ENCODE results near the gene ALDH1A1.

The ALDH1A1 gene

GRCh38 chr9:72917892-72918509, 34.9 kb downstream of the ALDH1A1 start:
- no peak for DNase-seq (ENCODE audit: low read depth in 2 of 2)

GRCh38 chr9:72915659-72916058, 37.2 kb downstream of the ALDH1A1 start:
- no peak for DNase-seq (ENCODE audit: low read depth in 2 of 2)

- no peak for DNase-seq (ENCODE audit: low read depth in 2 of 2)
These were observed 38.1 kb downstream of the ALDH1A1 start for GRCh38 chr9:72914750-72915149.

GRCh38 chr9:72913382-72914009, 39.4 kb downstream of the ALDH1A1 start:
- DNase-seq (ENCODE audit: low read depth in 2 of 2), result no peak

GRCh38 chr9:72912476-72913381, 40.1 kb downstream of the ALDH1A1 start:
- DNase-seq (ENCODE audit: low read depth in 2 of 2), result no peak

GRCh38 chr9:72911816-72912215, 41.0 kb downstream of the ALDH1A1 start:
- no peak for DNase-seq (ENCODE audit: low read depth in 2 of 2)

- no peak for DNase-seq (ENCODE audit: low read depth in 2 of 2)
These were observed 41.5 kb downstream of the ALDH1A1 start for GRCh38 chr9:72911247-72911775.

GRCh38 chr9:72909428-72909827, 43.4 kb downstream of the ALDH1A1 start:
- DNase-seq (ENCODE audit: low read depth in 2 of 2), result no peak

- no peak for DNase-seq (ENCODE audit: low read depth in 2 of 2)
These were observed 45.4 kb downstream of the ALDH1A1 start for GRCh38 chr9:72907421-72907820.

- DNase-seq (ENCODE audit: low read depth in 2 of 2), result no peak
These were observed 46.0 kb downstream of the ALDH1A1 start for GRCh38 chr9:72906810-72907209.

- DNase-seq (ENCODE audit: low read depth in 2 of 2), result no peak
These were observed 47.1 kb downstream of the ALDH1A1 start for GRCh38 chr9:72905514-72906480.

GRCh38 chr9:72904267-72905093, 48.4 kb downstream of the ALDH1A1 start:
- no peak for DNase-seq (ENCODE audit: low read depth in 2 of 2)

- DNase-seq (ENCODE audit: low read depth in 2 of 2), result no peak
These were observed 49.8 kb downstream of the ALDH1A1 start for GRCh38 chr9:72903103-72903502.

GRCh38 chr9:72902268-72902667, 50.6 kb downstream of the ALDH1A1 start:
- DNase-seq (ENCODE audit: low read depth in 2 of 2), result no peak

GRCh38 chr9:72899734-72900477, 52.9 kb downstream of the ALDH1A1 start:
- DNase-seq (ENCODE audit: low read depth in 2 of 2), result no peak

GRCh38 chr9:72898784-72899733, 53.8 kb downstream of the ALDH1A1 start:
- DNase-seq (ENCODE audit: low read depth in 2 of 2), result no peak

- no peak for DNase-seq (ENCODE audit: low read depth in 2 of 2)
These were observed 54.5 kb downstream of the ALDH1A1 start for GRCh38 chr9:72898360-72898759.

- DNase-seq (ENCODE audit: low read depth in 2 of 2), result no peak
These were observed 55.7 kb downstream of the ALDH1A1 start for GRCh38 chr9:72897069-72897649.
